HuH-7.5 (cell line): ENCODE measurements around the gene MGMT.

ENCODE experiments used
- DNase-seq: peaks from one replicate; pipeline ENCODE4 v3.0.0; 2011; ENCODE audit warnings: low spot score

MGMT gene

DNA sequence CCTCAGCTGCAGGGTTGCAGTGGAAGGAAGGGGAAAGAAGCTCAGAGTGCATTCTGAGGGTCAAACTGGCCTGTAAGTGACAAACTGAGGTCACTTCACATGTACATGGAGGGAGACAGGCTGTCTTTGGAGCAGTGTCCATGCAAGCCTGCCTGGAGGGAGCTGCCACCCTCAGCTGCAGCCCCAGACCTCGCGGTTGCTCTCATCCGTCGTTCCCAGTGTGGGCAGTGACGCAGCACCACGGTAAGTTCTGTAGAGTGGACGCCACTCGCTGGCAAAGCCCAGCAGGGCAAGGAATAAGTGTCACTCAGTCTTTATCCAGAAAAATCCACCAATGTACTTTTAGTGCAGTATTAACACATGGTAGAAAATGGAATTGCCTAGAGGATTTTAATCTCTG lies 225.7 kb downstream of the MGMT start:
- no peak for DNase-seq

GRCh38 chr10:129693382-129693781 lies 226.3 kb downstream of the MGMT start:
- DNase-seq: no peak

DNA sequence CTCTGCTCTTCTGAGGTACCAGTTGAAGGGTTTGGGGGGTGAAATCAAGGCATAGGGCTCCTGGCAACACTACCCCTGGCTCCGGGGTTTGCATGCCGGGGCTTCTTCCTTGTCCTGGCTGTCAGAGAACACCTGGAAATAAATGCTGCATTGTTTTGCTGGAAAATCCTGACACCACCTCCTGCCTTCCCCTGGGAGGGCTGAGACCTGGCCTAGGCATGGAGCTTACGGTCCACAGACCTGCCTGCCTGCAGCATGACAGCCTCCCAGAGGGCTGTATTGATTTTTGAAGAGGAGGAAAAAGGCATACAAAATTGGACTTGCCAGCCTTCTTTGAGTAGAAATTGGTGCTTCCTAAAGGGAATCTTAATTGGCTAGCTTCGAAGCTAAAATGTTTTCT lies 227.1 kb downstream of the MGMT start:
- no peak for DNase-seq

- DNase-seq: no peak
These were observed 227.7 kb downstream of the MGMT start for GRCh38 chr10:129694691-129695243.

DNA sequence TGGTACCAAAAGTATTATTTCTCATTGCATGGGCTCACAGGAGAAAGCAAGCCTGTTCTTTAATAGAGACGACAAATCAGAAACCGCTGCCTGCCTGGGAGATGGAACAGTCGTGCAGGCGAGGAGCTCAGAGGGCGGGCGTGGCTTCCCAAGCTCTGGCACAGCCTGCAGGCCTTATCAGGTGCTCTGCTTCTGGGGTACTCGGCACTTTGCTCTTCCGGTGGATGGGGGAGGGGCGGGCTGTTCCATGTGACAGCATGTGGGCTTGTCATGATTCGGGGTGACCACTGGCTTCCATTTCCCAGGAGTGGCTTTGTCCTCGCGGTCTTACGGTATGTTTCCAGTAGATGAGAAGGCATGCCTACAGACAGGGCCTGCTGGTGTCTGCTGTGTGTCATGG lies 228.6 kb downstream of the MGMT start:
- no peak for DNase-seq

DNA sequence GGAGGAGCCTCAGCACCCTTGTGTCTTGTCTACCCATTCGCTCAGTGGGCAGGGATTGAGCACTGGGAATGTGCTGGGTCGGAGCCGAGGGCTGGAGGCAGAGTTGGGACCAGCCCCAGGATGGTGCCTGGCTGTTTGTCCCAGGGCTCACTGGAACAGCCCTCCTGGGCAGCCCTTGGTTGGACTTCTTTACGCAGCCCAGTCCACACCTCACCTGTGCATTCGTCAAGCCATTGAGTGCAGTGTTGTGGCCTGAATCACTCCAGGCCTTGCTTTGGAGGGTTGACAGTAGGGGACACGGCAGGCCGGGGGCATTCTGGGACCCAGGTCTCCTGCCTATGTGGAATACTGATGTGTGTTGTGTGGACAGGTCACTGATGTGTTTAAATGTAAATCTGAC lies 229.6 kb downstream of the MGMT start:
- no peak for DNase-seq

DNA sequence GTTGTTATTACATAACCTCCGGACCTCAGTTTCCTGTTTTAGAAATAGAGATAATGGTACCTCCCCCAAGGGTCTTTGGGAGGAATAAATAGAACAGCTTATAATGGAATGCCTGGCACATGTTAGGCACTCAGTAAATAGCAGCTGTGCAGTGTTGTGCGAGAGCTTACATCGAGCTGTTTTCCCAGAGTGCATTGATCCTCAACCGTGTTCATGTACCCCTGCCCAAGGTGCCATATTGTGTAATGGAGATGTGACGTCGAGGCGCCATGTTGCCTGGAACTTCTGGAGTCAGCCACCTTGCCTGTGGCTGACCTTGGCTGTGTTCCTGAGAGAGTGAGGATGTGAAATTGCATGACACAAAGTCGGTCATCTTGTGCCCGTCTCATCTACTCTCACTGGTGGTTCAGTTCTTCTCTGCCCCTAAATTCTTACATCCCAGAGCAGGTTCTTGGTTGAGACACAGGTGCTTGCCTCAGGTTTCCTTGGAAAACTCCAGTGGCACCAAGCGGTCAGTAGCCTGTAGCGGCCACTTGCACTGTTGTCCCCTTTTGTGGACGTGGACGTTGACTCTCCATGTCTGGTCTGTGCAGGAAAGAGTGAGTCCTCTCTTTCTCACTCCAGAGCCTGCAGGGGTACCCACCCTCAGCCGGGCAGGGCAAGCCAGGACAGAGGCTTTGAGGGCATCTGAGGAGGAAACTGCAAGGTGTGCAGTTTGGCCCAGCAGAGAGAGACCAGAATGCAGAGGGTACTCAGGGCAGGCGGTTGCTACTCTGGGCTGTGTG lies 230.6 kb downstream of the MGMT start:
- DNase-seq: no peak

DNA sequence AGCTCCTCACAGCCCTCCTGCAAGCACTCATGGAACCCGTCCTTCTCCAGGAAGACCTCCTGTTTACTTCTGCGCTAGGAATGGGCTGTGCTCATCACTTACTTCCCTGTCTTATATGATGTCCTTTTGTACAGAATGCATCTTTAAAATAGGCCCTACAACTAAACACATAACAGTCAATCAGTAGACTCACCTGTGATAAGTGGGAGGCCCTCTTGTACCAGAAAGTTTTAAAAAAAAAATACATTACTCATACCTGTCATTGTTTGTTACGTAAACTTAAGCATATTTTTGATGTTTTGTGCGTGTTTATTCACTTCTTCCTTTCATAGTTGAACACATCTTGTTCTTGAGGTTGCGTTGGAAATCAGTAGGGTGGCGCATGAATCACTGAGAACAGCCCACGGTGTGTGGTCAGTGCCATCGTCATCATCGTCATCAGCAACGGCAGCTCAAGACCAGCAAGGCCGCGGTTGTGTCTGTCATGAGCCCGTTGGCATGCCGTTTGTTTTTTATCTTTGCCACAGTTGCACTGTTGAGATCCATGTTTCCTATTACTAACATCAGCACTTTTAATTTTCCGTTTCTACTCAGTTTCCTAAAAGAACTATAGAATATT lies 232.8 kb downstream of the MGMT start:
- no peak for DNase-seq

- no peak for DNase-seq
These were observed 235.6 kb downstream of the MGMT start for GRCh38 chr10:129702605-129703004.

GRCh38 chr10:129703287-129704137 lies 236.5 kb downstream of the MGMT start:
- no peak for DNase-seq

DNA sequence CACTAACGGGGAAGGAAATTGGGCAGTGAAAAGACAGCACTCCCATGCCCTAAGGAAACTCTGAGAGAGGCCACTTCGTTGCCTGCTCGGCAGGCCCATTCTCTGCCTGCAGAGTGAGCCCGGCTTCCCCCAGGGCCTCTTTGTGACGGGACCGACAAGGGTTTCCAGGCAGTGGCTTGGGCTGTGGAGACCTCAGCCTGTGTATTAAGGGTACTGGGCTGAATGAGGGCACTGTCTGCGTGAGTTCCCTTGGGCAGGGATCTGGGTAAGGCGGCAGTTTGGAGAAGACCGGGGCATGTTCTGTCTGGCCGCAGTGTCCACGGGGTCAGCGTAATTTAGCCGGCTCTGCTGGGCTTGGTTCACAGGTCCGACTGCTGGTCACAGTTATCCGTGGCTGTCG lies 237.2 kb downstream of the MGMT start:
- no peak for DNase-seq

GRCh38 chr10:129704786-129705525 lies 237.9 kb downstream of the MGMT start:
- DNase-seq: no peak

- no peak for DNase-seq
These were observed 238.6 kb downstream of the MGMT start for GRCh38 chr10:129705676-129706075.

- DNase-seq: no peak
These were observed 239.0 kb downstream of the MGMT start for GRCh38 chr10:129706081-129706480.

- DNase-seq: no peak
These were observed 239.5 kb downstream of the MGMT start for GRCh38 chr10:129706523-129706922.

GRCh38 chr10:129707406-129708388 lies 240.7 kb downstream of the MGMT start:
- no peak for DNase-seq

DNA sequence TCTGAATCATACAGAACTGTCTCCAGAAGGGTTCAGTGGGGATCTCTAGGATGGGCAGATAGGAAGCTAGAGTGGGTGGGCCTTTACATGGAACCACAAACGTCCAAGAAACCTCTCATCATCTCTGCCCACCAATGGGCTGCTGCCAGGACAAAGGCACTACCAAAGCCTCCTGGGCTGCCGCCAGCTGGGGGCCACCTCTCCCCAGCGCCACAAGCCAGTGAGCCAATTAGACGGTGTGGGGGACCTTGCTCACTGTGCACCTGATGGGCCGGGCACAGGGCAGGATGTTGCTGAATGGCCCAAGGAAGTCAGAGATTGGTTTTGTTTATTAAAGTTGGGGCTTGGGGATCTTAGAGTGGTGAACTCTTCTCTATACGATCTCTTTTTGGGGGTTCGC lies 242.1 kb downstream of the MGMT start:
- no peak for DNase-seq

DNA sequence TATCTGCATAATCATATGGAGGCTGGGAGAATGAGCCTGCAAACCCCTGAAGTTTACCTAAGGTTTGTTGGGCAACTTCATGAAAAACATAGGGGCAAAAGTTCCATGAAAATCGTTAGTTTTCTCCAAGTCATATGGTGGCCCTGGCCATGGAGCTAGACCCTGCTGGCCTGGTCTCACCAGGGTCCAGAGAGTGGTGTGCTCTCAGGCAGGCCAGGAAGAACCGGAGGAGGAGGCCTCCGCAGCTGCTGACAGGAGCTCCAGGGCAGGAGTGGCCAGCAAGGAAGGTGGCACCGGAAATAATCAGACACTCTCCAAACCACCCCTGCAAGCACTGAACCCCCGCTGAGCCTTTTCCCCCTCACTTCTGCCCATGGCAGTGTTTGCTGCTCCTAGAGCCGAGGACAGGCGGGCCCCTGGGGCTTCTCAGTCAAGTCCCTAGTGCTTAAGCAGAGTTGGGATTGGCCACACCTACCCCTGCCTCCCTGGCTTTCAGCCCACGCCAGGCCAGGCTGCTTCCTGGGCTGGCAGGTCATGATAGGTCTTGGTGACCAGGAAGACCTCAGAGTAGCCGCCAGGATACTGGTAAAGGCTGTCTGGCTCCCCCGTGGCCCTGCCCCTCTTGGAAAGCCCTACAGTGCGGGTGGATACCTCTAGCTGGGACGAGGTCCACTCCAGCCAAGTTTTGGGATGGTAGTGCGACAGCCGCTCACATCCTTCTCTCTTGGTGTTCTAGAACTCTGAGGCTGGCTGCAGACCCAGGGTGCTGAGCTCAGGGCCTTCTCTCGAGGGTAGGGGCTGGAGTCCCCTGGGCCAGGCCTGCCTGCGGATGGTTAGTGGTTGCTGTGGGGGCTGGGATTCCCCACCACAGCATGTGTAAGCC lies 242.8 kb downstream of the MGMT start:
- no peak for DNase-seq

DNA sequence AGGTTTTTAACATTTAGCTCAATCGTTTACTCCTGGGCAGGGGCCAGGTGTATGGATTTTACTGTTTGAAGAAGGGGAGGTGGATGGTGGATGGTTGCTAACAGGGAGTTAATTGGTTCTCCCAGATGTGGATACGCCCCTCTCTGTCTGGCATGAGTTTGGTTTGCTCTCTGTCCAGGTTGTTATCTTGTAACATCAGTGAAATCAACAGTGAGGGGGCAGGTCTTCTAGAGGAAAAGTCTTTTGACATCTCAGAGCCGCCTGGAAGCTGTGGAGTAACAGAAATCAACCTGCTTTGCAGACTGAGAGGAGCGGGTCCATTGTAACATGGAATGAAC lies 243.4 kb downstream of the MGMT start:
- DNase-seq: peak; percentile 57

- no peak for DNase-seq
These were observed 244.2 kb downstream of the MGMT start for GRCh38 chr10:129711291-129711690.
